NCI-H446 treated with DMSO at 0.1 percent for 48 hours (cell line): ENCODE results near the gene ST13.
"Not testable (repeated sequence)": the region's sequence is repeated elsewhere in the genome, so short reads cannot be mapped to it uniquely, and the experiment has no call there.

Experiments
- DNase-seq: peaks from one replicate; lab custom pipeline; 2025; lab: John Stamatoyannopoulos, UW

The ST13 gene

GRCh38 chr22:40838486-40838885 lies 18.0 kb downstream of the ST13 start:
- DNase-seq, result no peak

GRCh38 chr22:40834619-40835018 lies 21.8 kb downstream of the ST13 start:
- no peak for DNase-seq

GRCh38 chr22:40829131-40829530 lies 27.3 kb downstream of the ST13 start:
- DNase-seq, result no peak

GRCh38 chr22:40826984-40827741 lies 29.3 kb downstream of the ST13 start:
- DNase-seq, result no peak

- not testable (repeated sequence) for DNase-seq
These were observed 30.1 kb downstream of the ST13 start for GRCh38 chr22:40826292-40826691.

- DNase-seq, result no peak
These were observed 33.0 kb downstream of the ST13 start for GRCh38 chr22:40823426-40823825.

GRCh38 chr22:40819599-40820140 lies 36.8 kb downstream of the ST13 start:
- peak; percentile 5 for DNase-seq

GRCh38 chr22:40818747-40819598 lies 37.5 kb downstream of the ST13 start, which contains the start of gene SLC25A17:
TSS of gene SLC25A17 (minus strand) at chr22:40819346. CDS start at chr22:40819248, 98 bp downstream.
- peak; percentile 52 for DNase-seq

- no peak for DNase-seq
These were observed 38.2 kb downstream of the ST13 start for GRCh38 chr22:40818192-40818746.

- DNase-seq, result no peak
These were observed 38.7 kb downstream of the ST13 start for GRCh38 chr22:40817737-40818136.

- no peak for DNase-seq
These were observed 42.5 kb downstream of the ST13 start for GRCh38 chr22:40813912-40814315.

- no peak for DNase-seq
These were observed 48.2 kb downstream of the ST13 start for GRCh38 chr22:40808018-40808841.

GRCh38 chr22:40806711-40807110 lies 49.7 kb downstream of the ST13 start:
- no peak for DNase-seq

- no peak for DNase-seq
These were observed 50.7 kb downstream of the ST13 start for GRCh38 chr22:40805699-40806203.

- no peak for DNase-seq
These were observed 51.2 kb downstream of the ST13 start for GRCh38 chr22:40805239-40805638.

GRCh38 chr22:40803321-40803720 lies 53.1 kb downstream of the ST13 start:
- DNase-seq, result no peak

GRCh38 chr22:40799008-40799407 lies 57.4 kb downstream of the ST13 start:
- DNase-seq, result no peak

- no peak for DNase-seq
These were observed 59.0 kb downstream of the ST13 start for GRCh38 chr22:40797427-40797826.

- no peak for DNase-seq
These were observed 64.0 kb downstream of the ST13 start for GRCh38 chr22:40792451-40792850.

GRCh38 chr22:40791241-40791640 lies 65.2 kb downstream of the ST13 start:
- no peak for DNase-seq

- DNase-seq, result no peak
These were observed 67.3 kb downstream of the ST13 start for GRCh38 chr22:40789131-40789530.
